8988T (cell line): ENCODE data around the gene ANTXR1.
"Not testable (repeated sequence)": the region's sequence is repeated elsewhere in the genome, so short reads cannot be mapped to it uniquely, and the experiment has no call there.

Experiments used
- DNase-seq: peaks from one replicate; pipeline ENCODE4 v3.0.0; 2011

ANTXR1 gene

DNA sequence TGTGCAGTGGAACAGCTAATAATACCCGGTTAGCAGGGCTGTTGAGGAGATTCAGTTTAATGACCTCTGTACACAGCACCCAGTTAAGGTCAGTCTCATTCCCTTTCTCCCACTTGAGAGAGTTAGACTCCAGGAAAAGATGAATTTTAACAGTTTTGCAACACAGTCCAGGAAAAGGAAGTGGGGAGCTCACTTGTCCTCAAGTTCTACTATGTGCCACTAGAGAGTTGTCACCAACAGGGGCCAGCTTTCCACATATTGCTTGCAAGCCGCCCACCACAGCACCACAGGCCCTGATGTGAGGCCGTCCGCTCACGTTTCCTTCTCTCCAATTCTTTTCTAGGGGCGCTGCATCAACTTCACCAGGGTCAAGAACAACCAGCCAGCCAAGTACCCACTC lies 231.9 kb downstream of the ANTXR1 start:
- no peak for DNase-seq

- DNase-seq, result no peak
Measured at GRCh38 chr2:69247583-69247982, 234.6 kb downstream of the ANTXR1 start.

DNA sequence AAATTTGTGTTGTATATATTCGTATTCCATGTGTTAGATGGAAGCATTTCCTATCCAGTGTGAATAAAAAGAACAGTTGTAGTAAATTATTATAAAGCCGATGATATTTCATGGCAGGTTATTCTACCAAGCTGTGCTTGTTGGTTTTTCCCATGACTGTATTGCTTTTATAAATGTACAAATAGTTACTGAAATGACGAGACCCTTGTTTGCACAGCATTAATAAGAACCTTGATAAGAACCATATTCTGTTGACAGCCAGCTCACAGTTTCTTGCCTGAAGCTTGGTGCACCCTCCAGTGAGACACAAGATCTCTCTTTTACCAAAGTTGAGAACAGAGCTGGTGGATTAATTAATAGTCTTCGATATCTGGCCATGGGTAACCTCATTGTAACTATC lies 235.3 kb downstream of the ANTXR1 start:
- DNase-seq, result no peak

GRCh38 chr2:69250981-69251380 lies 238.0 kb downstream of the ANTXR1 start:
- DNase-seq, result no peak

DNA sequence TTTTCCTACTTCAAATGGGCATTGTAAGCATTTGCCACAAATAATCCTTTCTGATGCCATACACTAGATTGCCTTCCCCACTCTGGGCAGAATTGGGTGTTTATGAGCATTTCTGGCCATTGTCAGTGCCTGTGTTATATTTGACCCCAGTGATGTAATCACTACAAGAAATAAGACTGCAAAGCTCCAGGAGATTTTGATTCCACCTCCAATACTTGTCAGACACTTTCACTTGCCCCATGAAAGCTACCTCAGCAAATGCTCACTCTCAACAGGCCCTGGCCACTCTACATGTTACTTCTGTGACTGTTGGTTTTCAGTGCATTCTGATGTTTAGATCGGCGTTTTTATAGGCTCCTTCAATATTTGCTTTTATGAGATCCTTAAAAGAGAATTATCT lies 239.0 kb downstream of the ANTXR1 start:
- DNase-seq, result no peak

DNA sequence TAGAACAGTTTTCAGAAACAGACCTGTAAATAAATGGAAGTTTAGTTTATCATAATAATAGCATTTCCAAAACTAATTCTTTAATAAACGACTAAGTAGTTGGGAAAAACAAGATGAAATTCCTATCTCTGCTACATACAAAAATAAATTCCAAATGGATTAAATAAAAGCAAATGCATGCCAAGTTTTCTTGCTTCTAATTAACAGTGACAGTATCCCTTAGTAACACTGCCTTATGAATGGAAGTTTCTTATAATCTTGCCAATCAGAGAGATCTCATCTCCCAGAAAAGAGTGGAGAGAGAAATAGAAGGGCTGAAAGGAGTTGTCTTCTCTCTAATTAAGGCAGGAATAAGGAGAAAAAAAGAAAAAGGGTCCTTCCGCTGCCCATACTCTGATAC lies 240.1 kb downstream of the ANTXR1 start:
- DNase-seq, result no peak

DNA sequence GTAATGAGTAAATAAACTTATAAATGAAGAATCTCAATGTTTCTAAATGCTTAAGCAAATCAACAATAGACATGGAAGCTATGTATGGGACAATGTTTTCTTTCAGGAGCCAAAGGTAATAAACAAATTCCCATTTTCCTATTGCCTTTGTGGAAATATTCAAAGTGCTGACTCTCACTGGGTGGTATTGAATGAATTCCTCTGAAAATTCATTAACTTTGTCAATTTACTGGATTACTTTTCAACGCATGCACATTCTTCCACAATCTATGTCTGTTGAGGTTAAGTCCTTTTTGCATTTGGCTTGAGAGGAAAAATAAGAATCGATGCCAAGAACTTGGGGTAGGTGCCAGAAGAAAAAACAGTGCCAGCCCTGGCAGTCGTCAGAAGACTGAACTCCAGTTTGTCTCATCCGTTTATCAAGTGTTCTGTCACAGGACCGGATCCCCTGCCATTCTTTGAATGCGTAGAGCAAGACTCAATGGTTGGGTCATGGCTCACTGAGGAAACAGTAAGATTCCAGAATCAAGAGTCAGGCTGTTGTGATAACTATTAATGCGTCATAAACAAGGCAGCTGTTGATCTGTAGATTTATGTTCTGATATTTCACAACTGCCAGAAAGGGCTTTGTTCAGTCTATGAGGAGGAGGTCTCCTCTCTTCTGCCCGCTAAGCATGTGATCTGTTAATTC lies 240.8 kb downstream of the ANTXR1 start:
- peak; percentile 30 for DNase-seq

GRCh38 chr2:69255760-69256159 lies 242.8 kb downstream of the ANTXR1 start:
- DNase-seq, result no peak

DNA sequence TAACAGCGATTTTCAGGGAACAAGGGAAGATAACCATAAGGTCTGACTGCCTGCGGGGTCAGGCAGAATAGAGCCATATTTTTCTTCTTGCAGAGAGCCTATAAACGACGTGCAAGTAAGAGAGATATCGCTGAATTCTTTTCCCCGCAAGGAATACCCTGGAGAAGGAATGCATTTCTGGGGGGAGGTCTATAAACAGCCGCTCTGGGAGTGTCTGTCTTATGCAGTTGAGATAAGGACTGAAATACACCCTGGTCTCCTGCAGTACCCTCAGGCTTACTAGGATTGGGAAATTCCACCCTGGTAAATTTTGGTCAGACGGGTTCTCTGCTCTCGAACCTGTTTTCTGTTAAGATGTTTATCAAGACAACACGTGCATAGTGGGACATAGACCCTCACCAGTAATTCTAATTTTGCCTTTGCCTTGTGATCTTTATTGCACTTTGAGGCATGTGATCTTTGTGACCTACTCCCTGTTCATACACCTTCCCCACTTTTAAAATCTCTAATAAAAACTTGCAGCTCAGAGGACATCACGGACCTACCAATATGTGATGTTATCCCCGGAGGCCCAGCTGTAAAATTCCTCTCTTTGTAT lies 247.1 kb downstream of the ANTXR1 start:
- DNase-seq, result not testable (repeated sequence)

GRCh38 chr2:69260666-69261065 lies 247.7 kb downstream of the ANTXR1 start:
- DNase-seq, result no peak

DNA sequence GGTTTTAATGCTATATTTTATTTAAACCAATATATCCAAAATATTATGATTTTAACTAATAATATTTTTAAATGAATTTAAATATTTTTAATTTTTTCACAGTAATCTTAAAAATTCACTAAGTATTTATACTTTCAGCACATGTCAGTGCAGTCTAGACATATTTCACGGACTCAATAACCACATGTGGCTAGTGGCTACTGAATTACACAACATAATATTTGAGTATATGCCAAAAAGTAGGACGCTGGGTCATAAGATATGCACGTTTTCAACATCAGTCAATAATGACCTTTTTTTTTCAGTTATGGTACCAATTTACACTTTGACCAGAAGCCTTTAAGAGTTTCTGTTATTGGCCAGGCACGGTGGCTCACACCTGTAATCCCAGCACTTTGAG lies 256.4 kb downstream of the ANTXR1 start:
- no peak for DNase-seq

DNA sequence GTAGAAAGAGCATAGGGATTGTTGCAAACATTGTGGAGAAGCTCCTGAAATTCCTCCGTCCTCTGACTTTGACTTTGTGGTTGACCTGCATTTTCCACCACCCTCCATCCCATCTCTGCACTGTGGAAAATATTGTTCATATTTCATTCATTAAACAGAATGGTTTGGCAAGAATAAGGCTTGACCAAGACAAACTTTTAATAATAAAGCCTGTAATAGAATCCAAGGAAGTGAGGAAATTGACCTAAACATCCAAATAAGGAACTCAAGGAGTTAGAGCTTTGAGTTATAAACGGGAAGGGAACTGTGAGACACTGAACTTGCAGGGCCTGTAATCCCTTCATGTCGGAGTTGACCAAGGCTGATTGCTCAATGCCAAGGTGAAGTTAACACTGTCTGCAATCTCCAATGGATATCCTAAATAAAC lies 258.9 kb downstream of the ANTXR1 start:
- DNase-seq, result no peak

DNA sequence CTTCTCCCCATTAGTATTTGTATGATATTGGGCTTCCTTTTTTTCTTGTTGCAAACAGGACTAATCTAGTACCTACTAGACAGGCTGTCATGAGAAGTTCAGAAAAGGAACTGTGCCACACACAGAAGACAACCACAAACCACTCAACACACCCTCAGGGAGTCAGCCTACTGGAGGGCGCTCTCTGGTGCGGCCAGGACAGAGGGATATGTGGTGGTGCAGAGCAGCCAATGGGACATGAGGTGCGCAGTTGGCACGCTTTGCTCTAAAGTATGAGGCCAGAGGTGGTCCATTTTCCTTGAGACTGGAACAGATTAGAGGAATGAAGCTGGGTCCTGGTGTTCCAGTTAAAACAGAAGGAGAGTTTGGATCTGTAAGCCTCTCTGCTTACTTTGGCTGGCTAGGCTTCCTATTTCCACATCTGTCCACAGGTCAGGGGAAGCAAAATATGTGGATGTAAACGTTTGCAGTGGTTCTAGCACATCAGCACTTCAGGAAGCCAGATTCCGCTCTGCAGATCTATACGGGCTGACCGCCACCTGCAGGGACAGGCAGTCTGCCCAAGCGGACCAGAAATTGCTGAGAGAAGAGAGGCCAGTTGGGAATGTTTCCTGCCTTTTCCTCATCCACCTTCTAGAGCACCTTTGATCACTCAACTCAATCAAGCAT lies 260.0 kb downstream of the ANTXR1 start:
- no peak for DNase-seq

DNA sequence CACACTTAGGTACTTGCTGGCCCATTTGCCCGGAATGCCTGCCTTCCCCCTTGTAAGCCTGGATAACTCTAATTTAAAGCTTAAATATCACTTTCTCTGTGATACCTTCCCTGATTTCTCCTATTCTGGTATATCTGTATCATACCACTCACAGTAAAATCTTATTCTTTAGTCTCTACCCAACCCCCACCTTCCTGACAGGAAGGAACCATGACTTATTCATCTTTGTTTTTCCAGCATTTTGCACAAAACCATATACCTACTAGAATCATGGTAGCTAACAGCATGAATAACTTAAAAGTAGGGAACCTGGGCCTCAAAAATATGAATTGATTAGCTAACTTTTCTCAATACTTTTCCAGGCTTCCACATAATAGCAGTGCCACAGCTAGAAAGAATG lies 262.5 kb downstream of the ANTXR1 start:
- DNase-seq, result no peak

DNA sequence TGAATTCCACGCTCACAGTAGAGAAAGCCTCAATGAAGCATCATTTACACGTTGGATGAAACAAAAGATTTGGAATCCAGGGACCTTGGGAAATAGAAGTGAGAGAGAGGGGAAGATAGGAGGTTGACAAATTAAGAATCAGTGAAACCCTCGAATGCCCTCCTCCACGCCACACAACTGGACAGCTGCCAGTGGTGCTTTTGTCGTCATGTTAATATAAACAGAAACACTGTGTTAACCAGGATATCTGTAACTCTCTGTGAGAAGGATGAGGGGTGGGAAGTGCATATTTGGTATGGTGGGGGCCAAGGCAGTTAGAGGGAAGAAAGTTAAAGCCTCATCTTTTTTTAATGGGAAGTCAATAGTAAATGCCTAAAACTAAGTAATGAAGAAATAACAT lies 265.4 kb downstream of the ANTXR1 start:
- no peak for DNase-seq

- no peak for DNase-seq
Measured at GRCh38 chr2:69279211-69279610, 266.2 kb downstream of the ANTXR1 start.

- DNase-seq, result no peak
Measured at GRCh38 chr2:69279931-69280681, 267.1 kb downstream of the ANTXR1 start.

GRCh38 chr2:69280796-69281412 lies 267.9 kb downstream of the ANTXR1 start:
- no peak for DNase-seq

- no peak for DNase-seq
Measured at GRCh38 chr2:69285379-69285894, 272.5 kb downstream of the ANTXR1 start.

DNA sequence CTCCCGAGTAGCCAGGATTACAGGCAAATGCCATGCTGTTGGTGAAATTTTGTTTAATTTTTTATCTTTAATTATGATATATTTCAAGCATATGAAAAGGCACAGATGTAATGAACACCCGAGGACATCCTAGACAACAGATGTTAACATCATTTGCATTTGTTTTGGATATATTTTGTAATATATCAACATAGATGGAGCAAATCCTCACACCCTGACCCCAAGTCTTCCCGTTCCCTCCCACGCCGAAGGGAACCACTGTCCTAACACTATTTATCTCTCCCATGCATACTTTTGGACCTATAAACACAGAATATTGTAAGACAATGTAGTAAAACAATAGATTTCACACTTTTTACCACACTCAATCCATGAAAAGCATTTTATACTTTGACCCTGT lies 274.6 kb downstream of the ANTXR1 start:
- DNase-seq, result no peak

DNA sequence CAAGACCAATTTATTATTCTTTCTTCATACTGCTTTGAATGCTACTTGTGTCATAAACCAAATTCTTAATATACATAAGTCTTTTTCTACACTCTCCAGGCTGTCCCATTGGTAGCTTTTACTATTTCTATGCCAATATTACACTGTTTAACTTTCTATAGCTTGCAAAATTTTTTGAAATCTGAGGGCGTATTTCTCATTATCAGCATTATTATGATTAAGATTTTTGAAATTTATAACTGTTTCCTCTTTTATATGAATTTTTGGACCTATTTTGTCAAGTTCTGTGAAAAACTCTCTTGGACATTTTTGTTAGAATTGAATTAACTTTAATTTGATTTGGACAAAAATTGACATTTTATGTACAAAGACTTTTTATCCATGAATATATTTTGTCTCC lies 275.4 kb downstream of the ANTXR1 start:
- no peak for DNase-seq

GRCh38 chr2:69291004-69291650 lies 278.1 kb downstream of the ANTXR1 start:
- no peak for DNase-seq
